H9 (cell line): ENCODE measurements around the gene IL31. TPM values are rescaled to one million over a fixed set of nuclear protein-coding genes. Genes with fewer than 3 reads are reported as not detected.

Experiments
- DNase-seq: peaks from one replicate; pipeline ENCODE4 v3.0.0-alpha.2; 2017
- H2AFZ ChIP-seq: one replicate; pipeline ENCODE4 v1.6.1; 2013; ENCODE audit warnings: mild to moderate bottlenecking, low read length, control low read depth, moderate library complexity
- H2AK5ac ChIP-seq: 2 replicates; pipeline ENCODE4 v1.6.1; 2013; ENCODE audit warnings: low read length, control low read depth, mixed read lengths; ENCODE audit not compliant: insufficient read length
- H2BK120ac ChIP-seq: one replicate; pipeline ENCODE4 v1.6.1; 2013; ENCODE audit warnings: low read depth, mild to moderate bottlenecking, low read length, control low read depth, inconsistent platforms; ENCODE audit not compliant: poor library complexity, severe bottlenecking
- H2BK12ac ChIP-seq: 2 replicates; pipeline ENCODE4 v1.6.1; 2013; ENCODE audit warnings: low read length, control low read depth, mixed read lengths, low read depth; ENCODE audit not compliant: insufficient read length
- H2BK15ac ChIP-seq: 2 replicates; pipeline ENCODE4 v1.6.1; 2013; ENCODE audit warnings: low read depth, low read length, control low read depth
- H2BK20ac ChIP-seq: one replicate; pipeline ENCODE4 v1.6.1; 2013; ENCODE audit warnings: low read depth, mild to moderate bottlenecking, low read length, control low read depth, inconsistent platforms; ENCODE audit not compliant: poor library complexity, severe bottlenecking
- H2BK5ac ChIP-seq: 2 replicates; pipeline ENCODE4 v1.6.1; 2013; ENCODE audit warnings: low read length, control low read depth, mixed read lengths; ENCODE audit not compliant: insufficient read length
- H3K14ac ChIP-seq: 2 replicates; pipeline ENCODE4 v1.6.1; 2013; ENCODE audit warnings: low read length, control low read depth; ENCODE audit not compliant: insufficient read depth
- H3K18ac ChIP-seq: 2 replicates; pipeline ENCODE4 v1.6.1; 2013; ENCODE audit warnings: low read depth, mild to moderate bottlenecking, mixed read lengths, low read length, control low read depth; ENCODE audit not compliant: insufficient read length
- H3K23ac ChIP-seq: 2 replicates; pipeline ENCODE4 v1.6.1; 2013; ENCODE audit warnings: low read length, control low read depth, mixed read lengths, low read depth; ENCODE audit not compliant: insufficient read length
- H3K23me2 ChIP-seq: 2 replicates; pipeline ENCODE4 v1.6.1; 2013; ENCODE audit warnings: low read depth, mild to moderate bottlenecking, mixed read lengths, low read length, control low read depth; ENCODE audit not compliant: insufficient read length, poor library complexity, severe bottlenecking
- H3K27ac ChIP-seq: 2 replicates; pipeline ENCODE4 v1.5.1; 2013; ENCODE audit warnings: low read length, control low read depth, mixed read lengths, low read depth; ENCODE audit not compliant: insufficient read length
- H3K27me3 ChIP-seq: 2 replicates; pipeline ENCODE4 v1.6.1; 2013; ENCODE audit warnings: low read length, control low read depth, inconsistent platforms; ENCODE audit not compliant: insufficient read depth
- H3K4ac ChIP-seq: 2 replicates; pipeline ENCODE4 v1.6.1; 2013; ENCODE audit warnings: low read depth, mild to moderate bottlenecking, control low read depth, inconsistent platforms, low read length, moderate library complexity
- H3K4me1 ChIP-seq: 2 replicates; pipeline ENCODE4 v1.6.1; 2013; ENCODE audit warnings: low read length, control low read depth, inconsistent platforms; ENCODE audit not compliant: insufficient read depth
- H3K4me2 ChIP-seq: 2 replicates; pipeline ENCODE4 v1.6.1; 2013; ENCODE audit warnings: low read length, control low read depth, mixed read lengths; ENCODE audit not compliant: insufficient read length, insufficient read depth
- H3K56ac ChIP-seq: 2 replicates; pipeline ENCODE4 v1.6.1; 2013; ENCODE audit warnings: low read depth, mild to moderate bottlenecking, mixed read lengths, low read length, control low read depth; ENCODE audit not compliant: insufficient read length
- H3K79me1 ChIP-seq: 2 replicates; pipeline ENCODE4 v1.6.1; 2013; ENCODE audit warnings: low read depth, mild to moderate bottlenecking, moderate library complexity, low read length, control low read depth, inconsistent platforms; ENCODE audit not compliant: insufficient read depth, poor library complexity, severe bottlenecking
- H3K79me2 ChIP-seq: 2 replicates; pipeline ENCODE4 v1.6.1; 2013; ENCODE audit warnings: low read length, control low read depth, inconsistent platforms; ENCODE audit not compliant: insufficient read depth
- H3K9ac ChIP-seq: 2 replicates; pipeline ENCODE4 v1.6.1; 2013; ENCODE audit warnings: low read length, control low read depth, mixed read lengths; ENCODE audit not compliant: insufficient read length; ENCODE audit errors: extremely low read depth
- H3K9me3 ChIP-seq: one replicate; pipeline ENCODE4 v1.6.1; 2013; ENCODE audit warnings: low read depth, low read length, inconsistent platforms; ENCODE audit not compliant: control insufficient read depth
- H3T11ph ChIP-seq: one replicate; pipeline ENCODE4 v1.6.1; 2013; ENCODE audit warnings: mild to moderate bottlenecking, low read length, control low read depth, inconsistent platforms
- H4K20me1 ChIP-seq: one replicate; pipeline ENCODE4 v1.6.1; 2013; ENCODE audit not compliant: control insufficient read depth, insufficient read length, insufficient read depth
- H4K5ac ChIP-seq: 2 replicates; pipeline ENCODE4 v1.6.1; 2013; ENCODE audit warnings: low read depth, mild to moderate bottlenecking, mixed read lengths, low read length, control low read depth; ENCODE audit not compliant: insufficient read length
- H4K8ac ChIP-seq: replicated peaks from 2 replicates; pipeline ENCODE4 v1.6.1; 2013; ENCODE audit warnings: low read length, control low read depth, mixed read lengths, low read depth; ENCODE audit not compliant: insufficient read length
- H4K91ac ChIP-seq: 2 replicates; pipeline ENCODE4 v1.6.1; 2013; ENCODE audit warnings: low read depth, mild to moderate bottlenecking, moderate library complexity, mixed read lengths, low read length, control low read depth; ENCODE audit not compliant: insufficient read length
- H3K27ac Mint-ChIP-seq, 3 experiments: 2 replicates in 2 of 3; 3 replicates in 1 of 3; pipeline ENCODE4 v1.8.0; 2020 to 2021; ENCODE audit warnings: mixed read lengths in 3 of 3, mild to moderate bottlenecking in 1 of 3, moderate library complexity in 1 of 3
- H3K27me3 Mint-ChIP-seq: 2 replicates; pipeline ENCODE4 v1.8.0; 2021; ENCODE audit warnings: low read depth, mild to moderate bottlenecking, moderate library complexity, mixed read lengths
- H3K36me3 Mint-ChIP-seq, 3 experiments: 2 replicates in 2 of 3; 3 replicates in 1 of 3; pipeline ENCODE4 v1.8.0; 2020 to 2021; ENCODE audit warnings: low read depth in 3 of 3, mixed read lengths in 3 of 3; ENCODE audit not compliant: insufficient read depth in 1 of 3
- H3K4me1 Mint-ChIP-seq, 2 experiments: 2 replicates each; pipeline ENCODE4 v1.8.0; 2020; ENCODE audit warnings: mixed read lengths in 2 of 2
- H3K4me3 Mint-ChIP-seq, 2 experiments: 2 replicates in 1 of 2; 3 replicates in 1 of 2; pipeline ENCODE4 v1.8.0; 2020 to 2021; ENCODE audit warnings: mild to moderate bottlenecking in 2 of 2, mixed read lengths in 2 of 2, moderate library complexity in 1 of 2
- H3K9me3 Mint-ChIP-seq, 2 experiments: 2 replicates in 1 of 2; 3 replicates in 1 of 2; pipeline ENCODE4 v1.8.0; 2020; ENCODE audit warnings: mild to moderate bottlenecking in 2 of 2, mixed read lengths in 2 of 2, moderate library complexity in 1 of 2
- WGBS: extraction: QIAGEN DNeasy Blood & Tissue Kit; methylation state at CpG from one replicate; pipeline ENCODE4 v1.1.7; 2013; ENCODE audit warnings: missing lambda C conversion rate, low lambda C conversion rate, mixed read lengths; ENCODE audit not compliant: insufficient read length; ENCODE audit errors: extremely low coverage; 5-methylcytosine and 5-hydroxymethylcytosine counted together
- total RNA-seq: library from RNA; stranded (reverse); gene quantifications from 2 replicates; pipeline ENCODE4 v1.2.1, GENCODE V29; 2021
- TF ChIP-seq, protein P1 (sequence below): fragments of 200-600 bp; sonication (generic); conservative IDR thresholded peaks from 3 replicates; pipeline ENCODE4 v1.8.0; 2021; ENCODE audit warnings: antibody characterized with exemption, mild to moderate bottlenecking

IL31 gene
- total RNA-seq, 1 experiment from 2014 or later = not detected

DNA sequence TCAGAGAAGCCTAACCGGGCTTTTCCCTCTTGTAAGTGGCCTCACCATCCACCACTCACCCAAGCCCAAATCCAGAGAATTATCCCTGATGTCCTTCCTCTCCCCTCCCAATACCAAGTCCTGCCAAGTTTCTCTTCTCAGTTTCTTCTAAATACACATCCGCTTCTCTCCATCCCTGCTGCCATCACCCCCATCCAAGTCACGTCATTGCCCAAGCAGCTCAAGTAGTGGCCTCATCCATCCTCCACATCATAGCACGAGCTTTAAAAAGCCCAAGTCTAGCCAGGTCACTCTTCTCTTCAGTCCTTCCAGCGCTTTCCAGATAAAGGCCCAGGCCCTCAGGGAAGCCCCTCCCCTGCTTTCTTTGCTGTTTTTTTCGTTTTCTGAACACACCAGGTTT lies 25.4 kb downstream of the IL31 start:
- no peak for DNase-seq
- H4K8ac ChIP-seq = no peak overlapping the region
- no peak overlapping the region for H3K23ac ChIP-seq
- H2AK5ac ChIP-seq = no peak overlapping the region
- no peak overlapping the region for H3K18ac ChIP-seq
- Mint-ChIP-seq H3K27ac (peak overlapping the region in 1 of 3 experiments; percentile 12; a peak in 2 of 7 replicates), H3K27me3 (no peaks in the 10 kb centered on the region; the same call in 1 of the 2 replicates), H3K4me3 (no peak overlapping the region), H3K9me3 (peaks cover 4% of the 10 kb centered on the region in 2 experiments), H3K36me3 (peaks cover 5 to 6% (median 6%) of the 10 kb centered on the region in 3 experiments), H3K4me1 (peaks cover 6% of the 10 kb centered on the region in 2 experiments)
- no peak overlapping the region for H2BK5ac ChIP-seq
- H3K4me2 ChIP-seq = no peak overlapping the region
- no peak overlapping the region for H3K27ac ChIP-seq
- TF ChIP-seq, protein P1, sequence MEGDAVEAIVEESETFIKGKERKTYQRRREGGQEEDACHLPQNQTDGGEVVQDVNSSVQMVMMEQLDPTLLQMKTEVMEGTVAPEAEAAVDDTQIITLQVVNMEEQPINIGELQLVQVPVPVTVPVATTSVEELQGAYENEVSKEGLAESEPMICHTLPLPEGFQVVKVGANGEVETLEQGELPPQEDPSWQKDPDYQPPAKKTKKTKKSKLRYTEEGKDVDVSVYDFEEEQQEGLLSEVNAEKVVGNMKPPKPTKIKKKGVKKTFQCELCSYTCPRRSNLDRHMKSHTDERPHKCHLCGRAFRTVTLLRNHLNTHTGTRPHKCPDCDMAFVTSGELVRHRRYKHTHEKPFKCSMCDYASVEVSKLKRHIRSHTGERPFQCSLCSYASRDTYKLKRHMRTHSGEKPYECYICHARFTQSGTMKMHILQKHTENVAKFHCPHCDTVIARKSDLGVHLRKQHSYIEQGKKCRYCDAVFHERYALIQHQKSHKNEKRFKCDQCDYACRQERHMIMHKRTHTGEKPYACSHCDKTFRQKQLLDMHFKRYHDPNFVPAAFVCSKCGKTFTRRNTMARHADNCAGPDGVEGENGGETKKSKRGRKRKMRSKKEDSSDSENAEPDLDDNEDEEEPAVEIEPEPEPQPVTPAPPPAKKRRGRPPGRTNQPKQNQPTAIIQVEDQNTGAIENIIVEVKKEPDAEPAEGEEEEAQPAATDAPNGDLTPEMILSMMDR = no peak
- H2BK20ac ChIP-seq = no peak overlapping the region
- no peak overlapping the region for H3T11ph ChIP-seq
- no peaks in the 10 kb centered on the region for H3K79me1 ChIP-seq
- H3K14ac ChIP-seq = no peak overlapping the region
- no peak overlapping the region for H4K5ac ChIP-seq
- no peak overlapping the region for H2AFZ ChIP-seq
- H3K9ac ChIP-seq = no peak overlapping the region
- H3K4ac ChIP-seq = no peak overlapping the region
- H3K27me3 ChIP-seq = no peaks in the 10 kb centered on the region
- H3K4me1 ChIP-seq = no peaks in the 10 kb centered on the region
- no peaks in the 10 kb centered on the region for H4K20me1 ChIP-seq
- no peak overlapping the region for H2BK15ac ChIP-seq
- no peaks in the 10 kb centered on the region for H3K23me2 ChIP-seq
- H2BK120ac ChIP-seq = no peak overlapping the region
- peaks cover 3% of the 10 kb centered on the region for H3K9me3 ChIP-seq
- H3K79me2 ChIP-seq = no peaks in the 10 kb centered on the region
- no CpG with 5 or more reads among the region's 6 CpGs for WGBS
- no peak overlapping the region for H3K56ac ChIP-seq
- H2BK12ac ChIP-seq = no peak overlapping the region
- H4K91ac ChIP-seq = no peak overlapping the region
